DOHH2 (cell line): ENCODE data around the gene RMI2.

Experiments used
- H3F3A ChIP-seq: fragments of 200-600 bp; sonication (generic), shearing (Covaris generic); 2 replicates; pipeline ENCODE4 v1.6.0; 2016; ENCODE audit warnings: antibody characterized with exemption, mild to moderate bottlenecking; ENCODE audit not compliant: control insufficient read depth, insufficient read depth
- H3K27ac ChIP-seq: fragments of 200-600 bp; sonication (generic); 2 replicates; pipeline ENCODE4 v1.5.1; 2014; ENCODE audit warnings: low read depth, mild to moderate bottlenecking, low read length, moderate library complexity
- H3K27me3 ChIP-seq: fragments of 200-600 bp; sonication (generic); 2 replicates; pipeline ENCODE4 v1.6.1; 2014; ENCODE audit warnings: mild to moderate bottlenecking, low read length, mixed read lengths; ENCODE audit not compliant: control insufficient read depth
- H3K36me3 ChIP-seq: fragments of 200-600 bp; sonication (generic); 2 replicates; pipeline ENCODE4 v1.6.1; 2014; ENCODE audit warnings: mild to moderate bottlenecking, low read length, moderate library complexity, mixed read lengths; ENCODE audit not compliant: control insufficient read depth
- H3K4me1 ChIP-seq: fragments of 200-600 bp; sonication (generic); 2 replicates; pipeline ENCODE4 v1.6.1; 2014; ENCODE audit warnings: mild to moderate bottlenecking, low read length, mixed read lengths; ENCODE audit not compliant: control insufficient read depth
- H3K4me2 ChIP-seq: fragments of 200-600 bp; sonication (generic); 2 replicates; pipeline ENCODE4 v1.6.0; 2014; ENCODE audit warnings: mild to moderate bottlenecking, low read length, moderate library complexity
- H3K4me3 ChIP-seq: fragments of 200-600 bp; sonication (generic); 2 replicates; pipeline ENCODE4 v1.5.1; 2014; ENCODE audit warnings: mild to moderate bottlenecking, low read length, mixed read lengths
- H3K79me2 ChIP-seq: fragments of 200-600 bp; sonication (generic); 2 replicates; pipeline ENCODE4 v1.6.1; 2014; ENCODE audit warnings: mild to moderate bottlenecking, low read length, mixed read lengths; ENCODE audit not compliant: control insufficient read depth
- H3K9me2 ChIP-seq: fragments of 200-600 bp; sonication (generic); replicated peaks from 2 replicates; pipeline ENCODE4 v1.6.1; 2014; ENCODE audit warnings: mild to moderate bottlenecking, low read length, mixed read lengths; ENCODE audit not compliant: control insufficient read depth
- H3K9me3 ChIP-seq: fragments of 200-600 bp; sonication (generic); 2 replicates; pipeline ENCODE4 v1.6.1; 2014; ENCODE audit warnings: antibody characterized with exemption, low read length, mixed read lengths; ENCODE audit not compliant: control insufficient read depth, insufficient read depth
- H4K20me1 ChIP-seq: fragments of 200-600 bp; sonication (generic); 2 replicates; pipeline ENCODE4 v1.6.0; 2014; ENCODE audit warnings: low read depth, mild to moderate bottlenecking, antibody characterized with exemption, low read length, moderate library complexity; ENCODE audit not compliant: control insufficient read depth, insufficient read depth
- EZH2phosphoT487 ChIP-seq: fragments of 200-600 bp; sonication (generic); IDR thresholded peaks from 2 replicates; pipeline ENCODE4 v1.6.1; 2017; ENCODE audit warnings: borderline replicate concordance, mild to moderate bottlenecking, antibody characterized with exemption, low read length, moderate library complexity, mixed read lengths
- TF ChIP-seq, protein P1 (sequence below): fragments of 200-600 bp; sonication (generic); IDR thresholded peaks from one replicate; pipeline ENCODE4 v1.5.1; 2014; ENCODE audit warnings: antibody characterized with exemption, mild to moderate bottlenecking, low read depth, low read length; ENCODE audit not compliant: poor library complexity, severe bottlenecking

Gene RMI2

DNA sequence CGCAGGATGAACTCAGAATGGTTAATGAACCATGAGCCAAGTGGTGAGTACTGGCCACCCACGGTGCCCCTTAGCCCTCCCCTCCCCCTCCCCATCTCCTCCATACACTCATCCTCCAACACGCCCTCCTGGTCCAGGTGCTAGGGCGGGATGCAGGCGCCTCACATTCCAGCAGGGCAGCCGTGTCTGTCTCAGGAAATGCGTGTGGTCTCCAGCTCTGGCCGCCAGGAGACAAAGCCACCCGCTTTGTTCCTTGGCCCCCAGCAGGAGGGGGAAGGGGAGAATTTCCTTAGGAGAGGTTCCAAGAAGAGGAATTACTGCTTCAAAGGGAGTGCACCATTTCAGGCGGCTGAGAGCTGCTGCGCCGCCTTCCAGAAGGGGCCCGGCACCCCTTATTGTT lies 29.7 kb upstream of the RMI2 start:
- Histone ChIP-seq H4K20me1 (no peaks in the 10 kb centered on the region), H3K4me1 (peaks cover 69% of the 10 kb centered on the region), H3K27ac (no peak overlapping the region), H3K9me3 (no peaks in the 10 kb centered on the region), H3K36me3 (no peaks in the 10 kb centered on the region), H3K9me2 (no peaks in the 10 kb centered on the region), H3K4me3 (no peak overlapping the region), H3K79me2 (no peaks in the 10 kb centered on the region), H3K4me2 (0 out of 2 replicates have a peak overlapping the region, but pooled peaks have one; percentile 13), H3K27me3 (peaks cover 7% of the 10 kb centered on the region; the same call in 1 of the 2 replicates), H3F3A (peaks cover 7% of the 10 kb centered on the region)
- TF ChIP-seq, protein P1, sequence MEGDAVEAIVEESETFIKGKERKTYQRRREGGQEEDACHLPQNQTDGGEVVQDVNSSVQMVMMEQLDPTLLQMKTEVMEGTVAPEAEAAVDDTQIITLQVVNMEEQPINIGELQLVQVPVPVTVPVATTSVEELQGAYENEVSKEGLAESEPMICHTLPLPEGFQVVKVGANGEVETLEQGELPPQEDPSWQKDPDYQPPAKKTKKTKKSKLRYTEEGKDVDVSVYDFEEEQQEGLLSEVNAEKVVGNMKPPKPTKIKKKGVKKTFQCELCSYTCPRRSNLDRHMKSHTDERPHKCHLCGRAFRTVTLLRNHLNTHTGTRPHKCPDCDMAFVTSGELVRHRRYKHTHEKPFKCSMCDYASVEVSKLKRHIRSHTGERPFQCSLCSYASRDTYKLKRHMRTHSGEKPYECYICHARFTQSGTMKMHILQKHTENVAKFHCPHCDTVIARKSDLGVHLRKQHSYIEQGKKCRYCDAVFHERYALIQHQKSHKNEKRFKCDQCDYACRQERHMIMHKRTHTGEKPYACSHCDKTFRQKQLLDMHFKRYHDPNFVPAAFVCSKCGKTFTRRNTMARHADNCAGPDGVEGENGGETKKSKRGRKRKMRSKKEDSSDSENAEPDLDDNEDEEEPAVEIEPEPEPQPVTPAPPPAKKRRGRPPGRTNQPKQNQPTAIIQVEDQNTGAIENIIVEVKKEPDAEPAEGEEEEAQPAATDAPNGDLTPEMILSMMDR, result no peak
- no peak for TF ChIP-seq EZH2phosphoT487

DNA sequence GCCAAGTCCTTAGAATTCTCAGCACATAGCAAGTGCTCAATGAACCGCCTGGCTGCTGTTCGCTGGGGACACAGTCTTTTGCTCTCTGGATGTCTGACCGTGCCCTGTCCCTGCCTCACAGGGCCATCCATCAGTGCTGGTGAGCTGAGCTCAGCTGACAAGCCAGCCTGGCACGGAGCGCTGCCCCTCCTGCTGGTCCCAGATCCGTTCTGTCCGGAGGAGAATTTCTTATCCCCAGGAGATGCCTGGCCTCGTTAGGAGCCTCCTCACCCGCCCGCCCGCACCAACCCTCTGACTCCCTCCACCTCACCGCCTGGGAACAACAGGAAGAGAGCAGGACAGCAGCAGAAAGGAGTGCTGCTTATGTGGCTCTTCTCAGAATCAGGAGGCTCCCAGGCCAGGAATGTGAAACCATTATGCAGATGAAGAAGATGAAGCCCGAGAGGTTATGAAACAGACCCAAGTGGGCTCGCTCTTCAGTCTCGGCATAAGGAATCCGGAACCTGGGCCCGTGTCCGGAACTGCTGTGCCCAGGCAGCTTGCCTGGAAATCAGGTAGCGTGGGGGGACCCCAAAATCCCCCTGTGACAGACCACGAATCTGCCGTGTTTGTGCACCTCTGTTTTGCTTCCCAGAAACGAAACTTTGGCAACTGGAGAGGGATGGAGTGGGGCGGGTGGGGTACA lies 28.8 kb upstream of the RMI2 start:
- Histone ChIP-seq H3K36me3 (no peaks in the 10 kb centered on the region), H3K4me1 (peaks cover 60% of the 10 kb centered on the region), H3K27me3 (peaks cover 7% of the 10 kb centered on the region; the same call in 1 of the 2 replicates), H3K9me3 (no peaks in the 10 kb centered on the region), H3K9me2 (no peaks in the 10 kb centered on the region), H3F3A (0 out of 2 replicates have a peak, but pooled peaks cover 2% of the 10 kb centered on the region), H3K79me2 (no peaks in the 10 kb centered on the region), H4K20me1 (no peaks in the 10 kb centered on the region), H3K4me3 (no peak overlapping the region), H3K4me2 (no peak overlapping the region), H3K27ac (no peak overlapping the region)
- TF ChIP-seq EZH2phosphoT487, result no peak
- TF ChIP-seq, protein P1, result no peak

DNA sequence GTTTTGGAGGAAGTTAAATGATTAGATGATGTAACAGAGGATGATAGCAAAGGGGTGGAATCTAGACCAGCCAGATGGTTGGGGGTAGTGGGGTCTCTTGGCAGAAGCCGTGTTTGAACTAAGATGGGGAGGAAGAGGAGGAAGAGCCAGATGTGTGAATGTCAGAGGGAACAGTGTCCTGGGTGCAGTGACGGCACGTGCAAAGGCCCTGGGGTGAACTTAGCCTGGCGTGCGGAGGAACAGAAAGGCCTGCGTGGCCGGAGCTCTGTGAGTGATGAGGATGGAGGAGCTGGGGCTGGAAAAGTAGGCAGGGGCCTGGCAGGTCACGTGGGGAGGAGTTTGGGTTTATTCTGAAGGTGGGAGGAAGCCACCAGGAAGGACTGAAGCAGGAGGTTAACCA lies 26.4 kb upstream of the RMI2 start:
- H3K9me3 ChIP-seq, result no peaks in the 10 kb centered on the region
- no peaks in the 10 kb centered on the region for H4K20me1 ChIP-seq
- no peak overlapping the region for H3K4me3 ChIP-seq
- H3K79me2 ChIP-seq, result no peaks in the 10 kb centered on the region
- H3K4me2 ChIP-seq, result no peak overlapping the region
- no peaks in the 10 kb centered on the region for H3K36me3 ChIP-seq
- peaks cover 7% of the 10 kb centered on the region; the same call in 1 of the 2 replicates for H3K27me3 ChIP-seq
- peaks cover 41% of the 10 kb centered on the region for H3K4me1 ChIP-seq
- H3F3A ChIP-seq, result peaks cover 6% of the 10 kb centered on the region
- TF ChIP-seq, protein P1, result no peak
- no peak for TF ChIP-seq EZH2phosphoT487
- no peaks in the 10 kb centered on the region for H3K9me2 ChIP-seq
- H3K27ac ChIP-seq, result no peak overlapping the region
